ENCODE data around the gene KIF21A.

The KIF21A gene

DNA sequence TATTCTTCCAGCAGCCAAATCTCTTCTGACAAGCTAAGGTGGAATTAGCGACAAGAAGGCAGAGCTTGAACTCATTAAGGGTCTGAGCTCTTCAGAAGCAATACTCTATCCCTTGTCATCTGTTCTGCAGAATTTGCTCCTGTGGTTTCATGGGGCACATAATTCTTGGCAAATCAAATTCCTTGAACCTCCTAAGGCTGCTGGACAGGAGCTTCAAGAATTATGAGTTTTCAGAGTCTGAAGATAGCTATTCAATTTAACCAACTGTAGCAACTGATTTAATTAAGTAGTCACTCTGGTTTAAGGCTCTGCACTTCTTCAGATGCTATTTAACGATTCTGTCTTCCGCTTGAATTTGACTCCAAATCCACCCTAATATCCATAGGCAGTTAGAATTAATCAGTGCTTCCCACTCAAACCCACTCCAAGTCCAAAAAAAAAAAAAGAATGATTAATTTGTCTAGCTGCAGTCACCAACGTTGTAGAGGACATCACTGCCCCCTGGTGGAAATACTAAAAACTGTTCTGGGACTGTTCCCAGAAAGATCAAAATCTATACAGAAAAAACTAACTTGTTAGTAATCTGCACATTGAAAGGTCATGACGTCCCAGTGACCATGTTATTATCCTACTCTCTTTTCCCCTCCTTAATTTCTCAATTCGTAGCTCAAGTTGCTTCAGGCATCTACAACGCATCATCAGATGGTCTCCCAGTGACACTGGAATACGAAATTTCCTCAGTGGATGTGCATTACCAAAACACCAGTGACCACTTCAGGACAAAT lies 169.9 kb downstream of the KIF21A start:
- DNase-seq: peak; percentile 11 to 32

DNA sequence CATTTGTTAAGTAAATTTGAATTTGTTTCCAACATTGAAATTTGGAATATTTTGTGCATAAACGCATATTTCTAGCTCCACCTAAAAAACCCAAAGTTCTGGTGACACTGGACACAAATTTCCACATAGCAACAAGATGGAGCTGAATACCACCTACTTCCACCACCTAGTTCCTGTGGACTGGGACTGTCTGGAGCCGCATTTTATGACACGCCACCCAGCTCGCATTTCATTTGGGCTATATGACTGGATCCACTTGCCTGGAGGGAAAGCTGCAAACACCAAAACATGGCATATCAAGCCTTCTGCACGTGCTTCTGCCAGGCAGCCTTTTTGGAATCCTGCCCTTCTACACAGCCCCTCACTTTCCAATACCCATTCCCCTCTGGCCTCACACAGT lies 173.4 kb downstream of the KIF21A start:
- no peak for DNase-seq

DNA sequence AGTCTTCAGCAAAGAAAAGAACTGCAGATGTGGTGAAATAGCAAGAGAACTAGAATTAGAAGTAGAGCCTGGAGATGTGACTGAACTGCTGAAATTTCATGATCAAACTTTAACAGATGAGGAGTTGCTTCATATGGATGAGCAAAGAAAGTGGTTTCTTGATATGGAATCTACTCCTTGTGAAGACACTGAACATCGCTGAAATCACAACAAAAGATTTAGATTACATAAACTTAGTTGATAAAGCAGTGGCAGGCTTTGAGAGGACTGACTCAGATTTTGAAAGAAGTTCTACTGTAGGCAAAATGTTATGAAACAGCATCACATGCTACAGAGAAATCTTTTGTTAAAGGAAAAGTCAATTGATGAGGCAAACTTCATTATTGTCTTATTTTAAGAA lies 175.0 kb downstream of the KIF21A start:
- no peak for DNase-seq

DNA sequence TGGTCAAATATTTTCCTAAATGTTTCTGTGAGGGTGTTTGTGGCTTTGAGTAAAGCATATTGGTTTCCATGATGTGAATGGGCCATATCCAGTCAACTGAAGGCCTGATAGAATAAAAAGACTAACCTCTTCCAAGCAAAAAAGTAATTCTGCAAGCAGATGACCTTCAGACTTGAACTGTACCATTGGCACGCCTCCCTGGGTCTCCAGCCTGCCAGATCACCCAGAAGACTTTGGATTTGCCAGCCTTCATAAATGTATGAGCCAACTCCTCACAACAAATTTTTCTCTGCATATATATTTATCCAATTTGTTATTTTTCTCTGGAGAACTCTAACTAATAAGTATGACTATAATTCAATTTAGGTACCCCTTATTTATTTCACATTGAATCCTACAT lies 190.3 kb downstream of the KIF21A start:
- no peak for DNase-seq
